ENCODE measurements around the gene SPARCL1. TPM values are rescaled to one million over a fixed set of nuclear protein-coding genes. Genes with fewer than 3 reads are reported as not detected.
A peak's percentile ranks its signal among the peaks of the same experiment; 100 is the strongest.
"Not testable (repeated sequence)": the region's sequence is repeated elsewhere in the genome, so short reads cannot be mapped to it uniquely, and the experiment has no call there.

Gene SPARCL1
- total RNA-seq, 2 experiments from 2014 or later = not detected

GRCh38 chr4:87461281-87461700 lies 67.9 kb downstream of the SPARCL1 start:
- H3K4me3 Mint-ChIP-seq = no peak overlapping the region
- no peak for DNase-seq
- no peak overlapping the region for H3K27ac Mint-ChIP-seq
- H3K4me1 Mint-ChIP-seq = peaks cover 2% of the 10 kb centered on the region
- H3K9me3 Mint-ChIP-seq = no peaks in the 10 kb centered on the region
- no peaks in the 10 kb centered on the region for H3K27me3 Mint-ChIP-seq
- H3K36me3 Mint-ChIP-seq = peaks cover 17% of the 10 kb centered on the region

GRCh38 chr4:87458913-87459312 lies 70.3 kb downstream of the SPARCL1 start:
- no peak overlapping the region for H3K4me3 Mint-ChIP-seq

GRCh38 chr4:87451537-87451936 lies 77.6 kb downstream of the SPARCL1 start:
- no peak overlapping the region for H3K27ac Mint-ChIP-seq
- no peak overlapping the region for H3K4me3 Mint-ChIP-seq
- H3K27me3 Mint-ChIP-seq = no peaks in the 10 kb centered on the region
- no peaks in the 10 kb centered on the region for H3K9me3 Mint-ChIP-seq
- no peak for DNase-seq
- H3K4me1 Mint-ChIP-seq = no peaks in the 10 kb centered on the region
- peaks cover 17% of the 10 kb centered on the region for H3K36me3 Mint-ChIP-seq

More at GRCh38 chr4:87458913-87459312, 70.3 kb downstream of the SPARCL1 start:
- Mint-ChIP-seq H3K27ac (no peak overlapping the region), H3K4me1 (no peaks in the 10 kb centered on the region), H3K27me3 (no peaks in the 10 kb centered on the region), H3K36me3 (peaks cover 17% of the 10 kb centered on the region), H3K9me3 (no peaks in the 10 kb centered on the region)
- DNase-seq = no peak

GRCh38 chr4:87446375-87446774 lies 82.8 kb downstream of the SPARCL1 start:
- H3K9me3 Mint-ChIP-seq, H3K27me3 Mint-ChIP-seq, H3K4me3 Mint-ChIP-seq, H3K27ac Mint-ChIP-seq, DNase-seq, H3K4me1 Mint-ChIP-seq: not testable (repeated sequence)
- H3K36me3 Mint-ChIP-seq = peaks cover 26% of the 10 kb centered on the region

GRCh38 chr4:87445964-87446363 lies 83.2 kb downstream of the SPARCL1 start:
- Mint-ChIP-seq H3K4me3 (no peak overlapping the region), H3K9me3 (no peaks in the 10 kb centered on the region), H3K27ac (peak overlapping the region; percentile 54), H3K27me3 (no peaks in the 10 kb centered on the region), H3K36me3 (peaks cover 23% of the 10 kb centered on the region), H3K4me1 (no peaks in the 10 kb centered on the region)
- DNase-seq = no peak

- H3K9me3 Mint-ChIP-seq = no peaks in the 10 kb centered on the region
- H3K27ac Mint-ChIP-seq = no peak overlapping the region
- H3K36me3 Mint-ChIP-seq = peaks cover 20% of the 10 kb centered on the region
- no peaks in the 10 kb centered on the region for H3K27me3 Mint-ChIP-seq
- no peak for DNase-seq
- H3K4me3 Mint-ChIP-seq = no peak overlapping the region
- no peaks in the 10 kb centered on the region for H3K4me1 Mint-ChIP-seq
These were observed 84.4 kb downstream of the SPARCL1 start for GRCh38 chr4:87444741-87445140.

- H3K36me3 Mint-ChIP-seq = peaks cover 21% of the 10 kb centered on the region
These were observed 86.3 kb downstream of the SPARCL1 start for GRCh38 chr4:87442889-87443288.

GRCh38 chr4:87433342-87433741 lies 95.8 kb downstream of the SPARCL1 start:
- no peaks in the 10 kb centered on the region for H3K9me3 Mint-ChIP-seq
- no peak overlapping the region for H3K27ac Mint-ChIP-seq

More at GRCh38 chr4:87442889-87443288, 86.3 kb downstream of the SPARCL1 start:
- Mint-ChIP-seq H3K27me3 (no peaks in the 10 kb centered on the region), H3K27ac (no peak overlapping the region), H3K4me3 (no peak overlapping the region), H3K9me3 (no peaks in the 10 kb centered on the region), H3K4me1 (no peaks in the 10 kb centered on the region)
- DNase-seq = no peak

GRCh38 chr4:87430038-87430437 lies 99.1 kb downstream of the SPARCL1 start:
- Mint-ChIP-seq H3K4me1 (peaks cover 40% of the 10 kb centered on the region), H3K9me3 (no peaks in the 10 kb centered on the region), H3K4me3 (no peak overlapping the region), H3K36me3 (peaks cover 1% of the 10 kb centered on the region), H3K27ac (no peak overlapping the region), H3K27me3 (no peaks in the 10 kb centered on the region)
- no peak for DNase-seq

More at GRCh38 chr4:87433342-87433741, 95.8 kb downstream of the SPARCL1 start:
- Mint-ChIP-seq H3K36me3 (peaks cover 9% of the 10 kb centered on the region), H3K4me1 (peaks cover 25% of the 10 kb centered on the region), H3K4me3 (no peak overlapping the region), H3K27me3 (no peaks in the 10 kb centered on the region)
- DNase-seq = no peak

GRCh38 chr4:87428979-87429378 lies 100.2 kb downstream of the SPARCL1 start:
- Mint-ChIP-seq H3K36me3 (peaks cover 5% of the 10 kb centered on the region), H3K27me3 (no peaks in the 10 kb centered on the region), H3K4me3 (no peak overlapping the region), H3K27ac (no peak overlapping the region), H3K9me3 (no peaks in the 10 kb centered on the region), H3K4me1 (peaks cover 45% of the 10 kb centered on the region)
- DNase-seq = no peak

- no peak overlapping the region for H3K4me3 Mint-ChIP-seq
- peaks cover 52% of the 10 kb centered on the region for H3K4me1 Mint-ChIP-seq
These were observed 101.7 kb downstream of the SPARCL1 start for GRCh38 chr4:87427518-87427868.

GRCh38 chr4:87426865-87427517 lies 102.2 kb downstream of the SPARCL1 start:
- Mint-ChIP-seq H3K9me3 (no peaks in the 10 kb centered on the region), H3K4me3 (no peak overlapping the region), H3K27me3 (no peaks in the 10 kb centered on the region), H3K27ac (no peak overlapping the region), H3K4me1 (peaks cover 49% of the 10 kb centered on the region), H3K36me3 (peaks cover 5% of the 10 kb centered on the region)
- DNase-seq = no peak

More at GRCh38 chr4:87427518-87427868, 101.7 kb downstream of the SPARCL1 start:
- DNase-seq = no peak
- H3K27ac Mint-ChIP-seq = no peak overlapping the region
- H3K27me3 Mint-ChIP-seq = no peaks in the 10 kb centered on the region
- H3K36me3 Mint-ChIP-seq = peaks cover 5% of the 10 kb centered on the region
- H3K9me3 Mint-ChIP-seq = no peaks in the 10 kb centered on the region

- H3K9me3 Mint-ChIP-seq = no peaks in the 10 kb centered on the region
- DNase-seq = no peak
- H3K4me3 Mint-ChIP-seq = no peak overlapping the region
- H3K27ac Mint-ChIP-seq = no peak overlapping the region
- H3K27me3 Mint-ChIP-seq = no peaks in the 10 kb centered on the region
- peaks cover 51% of the 10 kb centered on the region for H3K4me1 Mint-ChIP-seq
- peaks cover 5% of the 10 kb centered on the region for H3K36me3 Mint-ChIP-seq
These were observed 103.5 kb downstream of the SPARCL1 start for GRCh38 chr4:87425711-87426110.

- H3K36me3 Mint-ChIP-seq, H3K9me3 Mint-ChIP-seq, H3K27me3 Mint-ChIP-seq, H3K27ac Mint-ChIP-seq, DNase-seq: not testable (repeated sequence)
- Mint-ChIP-seq H3K4me1 (peaks cover 41% of the 10 kb centered on the region), H3K4me3 (peak overlapping the region; percentile 79)
These were observed 105.1 kb downstream of the SPARCL1 start for GRCh38 chr4:87424099-87424543.

Data from activated naive CD8-positive, alpha-beta T cell treated with anti-CD3 and anti-CD28 coated beads for 36 hours (primary cell).